K562 (cell line): ENCODE results near the gene PLXDC1. TPM values are rescaled to one million over a fixed set of nuclear protein-coding genes. Genes with fewer than 3 reads are reported as not detected.

Experiments used
- ATAC-seq: fragments of 200-7000 bp; cut with Tn5 transposase; 3 replicates; pipeline ENCODE4 v1.9.1; 2020; ENCODE audit warnings: moderate library complexity
- BruUV-seq: library from RNA; stranded (reverse); fragments of 400-500 nt; replicated peaks from 2 replicates; lab custom pipeline; 2021; lab: Mats Ljungman, UMichigan
- CTCF ChIA-PET: fragments of 300-600 bp; formaldehyde crosslinking; extraction: SDS; loops from one replicate; lab custom pipeline; 2021; ENCODE audit warnings: low intra/inter-chr PET ratio; lab: Yijun Ruan, JAX
- POLR2A ChIA-PET: fragments of 300-600, 350-650 bp; sonication (Branson Sonifier 250); formaldehyde crosslinking; extraction: SDS; loops from one replicate; lab custom pipeline; 2021; ENCODE audit warnings: antibody characterized with exemption, inconsistent platforms; lab: Yijun Ruan, JAX
- DNase-seq, 4 experiments: peaks; one replicate each; pipeline versions ENCODE4 v3.0.0 to v3.0.0-alpha.2; 2011 to 2018; ENCODE audit warnings: low spot score in 3 of 4, mixed read lengths in 3 of 4; ENCODE audit errors: extremely low read depth in 1 of 4
- FAIRE-seq: peaks from 2 replicates; lab custom pipeline; 2011; peaks lifted over from hg19 to GRCh38; lab: Jason Lieb, UNC
- H2AFZ ChIP-seq: 2 replicates; pipeline ENCODE4 v1.6.0; 2011; ENCODE audit warnings: low read depth, low read length, control low read depth, inconsistent platforms
- H3K27ac ChIP-seq: fragments of 200-600 bp; 3 replicates; pipeline ENCODE4 v1.8.0; 2011; ENCODE audit warnings: low read depth, mild to moderate bottlenecking, control low read depth, inconsistent platforms, low read length, moderate library complexity, mixed read lengths; ENCODE audit errors: extremely low read depth
- H3K27me3 ChIP-seq, 2 experiments: fragments of 300-600 bp in 1 of 2; 2 replicates in 1 of 2; 3 replicates in 1 of 2; pipeline versions ENCODE4 v1.6.0 to v1.8.0; 2011; ENCODE audit warnings: inconsistent platforms in 2 of 2, low read length in 2 of 2, mild to moderate bottlenecking in 1 of 2, mixed read lengths in 1 of 2, moderate library complexity in 1 of 2; ENCODE audit not compliant: control insufficient read depth in 2 of 2, insufficient read depth in 2 of 2
- H3K36me3 ChIP-seq: fragments of 300-600 bp; 3 replicates; pipeline ENCODE4 v1.8.0; 2011; ENCODE audit warnings: mild to moderate bottlenecking, low read length, inconsistent platforms; ENCODE audit not compliant: control insufficient read depth, insufficient read depth
- H3K4me1 ChIP-seq, 2 experiments: fragments of 200-600 bp in 1 of 2; replicated peaks in 1 of 2; 2 replicates in 1 of 2; 3 replicates in 1 of 2; pipeline versions ENCODE4 v1.5.1 to v1.8.0; 2011; ENCODE audit warnings: inconsistent platforms in 2 of 2, low read length in 2 of 2, mild to moderate bottlenecking in 1 of 2, mixed read lengths in 1 of 2, moderate library complexity in 1 of 2; ENCODE audit not compliant: control insufficient read depth in 2 of 2, insufficient read depth in 2 of 2
- H3K4me2 ChIP-seq: 2 replicates; pipeline ENCODE4 v1.6.1; 2011; ENCODE audit warnings: low read length, control low read depth, inconsistent platforms, mixed read lengths; ENCODE audit not compliant: insufficient read depth
- H3K4me3 ChIP-seq: fragments of 200-600 bp; sonication (generic), shearing (Covaris generic); 2 replicates; pipeline ENCODE4 v1.5.1; 2016; ENCODE audit warnings: control low read depth, inconsistent platforms
- H3K79me2 ChIP-seq: fragments of 200-600 bp; 3 replicates; pipeline ENCODE4 v1.8.0; 2011; ENCODE audit warnings: low read length, inconsistent platforms; ENCODE audit not compliant: control insufficient read depth, insufficient read depth
- H3K9ac ChIP-seq, 2 experiments: 2 replicates each; pipeline versions ENCODE4 v1.6.0 to v1.6.1; 2011; ENCODE audit warnings: low read depth in 2 of 2, low read length in 2 of 2, control low read depth in 1 of 2, inconsistent platforms in 1 of 2, mild to moderate bottlenecking in 1 of 2, mixed read lengths in 1 of 2; ENCODE audit not compliant: insufficient read depth in 1 of 2
- H3K9me1 ChIP-seq: one replicate; pipeline ENCODE4 v1.6.0; 2011; ENCODE audit warnings: inconsistent platforms, mild to moderate bottlenecking, low read length, moderate library complexity; ENCODE audit not compliant: control insufficient read depth, insufficient read depth
- H3K9me3 ChIP-seq: replicated peaks from 2 replicates; pipeline ENCODE4 v1.5.1; 2011; ENCODE audit warnings: low read depth, low read length, inconsistent platforms; ENCODE audit not compliant: control insufficient read depth, insufficient read depth
- H4K20me1 ChIP-seq: replicated peaks from 2 replicates; pipeline ENCODE4 v1.6.1; 2011; ENCODE audit warnings: low read length, inconsistent platforms, mixed read lengths; ENCODE audit not compliant: control insufficient read depth, insufficient read depth
- BRF1 ChIP-seq: IDR thresholded peaks from 3 replicates; pipeline ENCODE4 v1.6.1; 2011; ENCODE audit warnings: borderline replicate concordance, mild to moderate bottlenecking; ENCODE audit not compliant: insufficient read length; ENCODE audit errors: extremely low read depth
- CBX2 ChIP-seq: fragments of 200-600 bp; sonication (generic); IDR thresholded peaks from one replicate; pipeline ENCODE4 v1.6.1; 2012; ENCODE audit warnings: mild to moderate bottlenecking, low read length, inconsistent platforms; ENCODE audit not compliant: insufficient read depth, poor library complexity, severe bottlenecking
- EWSR1 ChIP-seq: fragments of 450-650 bp; IDR thresholded peaks from 2 replicates; pipeline ENCODE4 v1.6.1; 2018; ENCODE audit warnings: borderline replicate concordance, mild to moderate bottlenecking, low read depth, moderate library complexity; ENCODE audit not compliant: partially characterized antibody
- GABPA ChIP-seq: fragments of 200-800 bp; sonication (Bioruptor generic); conservative IDR thresholded peaks from 2 replicates; pipeline ENCODE4 v1.6.1; 2016; ENCODE audit warnings: low read depth, missing genetic modification characterization, missing compliant biosample characterization
- HNRNPLL ChIP-seq: fragments of 200-400 bp; formaldehyde crosslinking; IDR thresholded peaks from 2 replicates; pipeline ENCODE4 v1.6.1; 2017; ENCODE audit warnings: low read length, low read depth, mild to moderate bottlenecking; ENCODE audit not compliant: poor library complexity, severe bottlenecking
- MIER1 ChIP-seq: fragments of 450-650 bp; IDR thresholded peaks from 2 replicates; pipeline ENCODE4 v1.6.1; 2016; ENCODE audit warnings: antibody characterized with exemption, mild to moderate bottlenecking, low read depth
- NR4A1 ChIP-seq, 2 experiments: fragments of 250-450 bp in 1 of 2; fragments of 450-650 bp in 1 of 2; sonication (Bioruptor Pico) in 1 of 2; IDR thresholded peaks; 2 replicates each; pipeline versions ENCODE4 v1.4.0 to v1.6.1; 2016 to 2020; ENCODE audit warnings: mild to moderate bottlenecking in 2 of 2, missing compliant biosample characterization in 1 of 2, missing genetic modification characterization in 1 of 2, moderate library complexity in 1 of 2
- TAF1 ChIP-seq: IDR thresholded peaks from 2 replicates; pipeline ENCODE4 v1.6.1; 2011; ENCODE audit warnings: mild to moderate bottlenecking, low read length, moderate library complexity; ENCODE audit not compliant: insufficient read depth, control insufficient read depth, severe bottlenecking; ENCODE audit errors: extremely low read depth
- ZNF143 ChIP-seq: sonication (generic); formaldehyde crosslinking; IDR thresholded peaks from 2 replicates; pipeline ENCODE4 v1.9.0; 2022; ENCODE audit warnings: mild to moderate bottlenecking, missing genetic modification reagents
- ZNF589 ChIP-seq: fragments of 200-800 bp; sonication (Bioruptor generic); IDR thresholded peaks from 2 replicates; pipeline ENCODE4 v1.6.1; 2016; ENCODE audit warnings: low read depth, missing genetic modification characterization, missing compliant biosample characterization
- ZNF699 ChIP-seq: fragments of 250-450 bp; sonication (Bioruptor Pico); IDR thresholded peaks from 2 replicates; pipeline ENCODE4 v1.8.0; 2021; ENCODE audit warnings: mild to moderate bottlenecking, moderate library complexity; ENCODE audit not compliant: insufficient replicate concordance
- WGBS: fragments of 100-300 bp; shearing (Covaris generic); methylation state at CpG from one replicate; pipeline ENCODE4 v1.1.6; 2016; ENCODE audit warnings: low coverage, mixed read lengths; ENCODE audit not compliant: insufficient coverage; ENCODE audit errors: missing lambda C conversion rate; 5-methylcytosine and 5-hydroxymethylcytosine counted together
- in situ Hi-C: fragments of 300-500 bp; cut with MboI; formaldehyde crosslinking; loops from 4 replicates; pipeline ENCODE4 v1.15.0; 2018; ENCODE audit warnings: inconsistent platforms, mixed read lengths
- intact Hi-C: fragments of 100-400 bp; cut with micrococcal nuclease; formaldehyde crosslinking; loops from 2 replicates; pipeline ENCODE4 v1.14.2; 2022
- polyA plus RNA-seq, 8 experiments: library from polyadenylated mRNA; depleted of rRNA in 4 of 8; stranded (reverse) in 5 of 8; unstranded in 3 of 8; fragments of >200 nt; fragmentation: Nextera tagmentation in 2 of 8; fragmentation: Illumina TruSeq in 1 of 8; extraction: Ambion mirVana in 2 of 8; extraction: Trizol in 1 of 8; gene quantifications; 2 replicates each; pipeline versions ENCODE4 v1.2.1 to v1.2.3, GENCODE V29; 2011 to 2014; ENCODE audit warnings: inconsistent platforms in 1 of 8, missing spikeins in 1 of 8
- total RNA-seq, 7 experiments: library from RNA; depleted of rRNA in 6 of 7; stranded (reverse); fragments of >200 nt in 6 of 7; fragmentation: Illumina TruSeq in 2 of 7; extraction: Trizol in 2 of 7; gene quantifications; 2 replicates each; pipeline versions ENCODE4 v1.2.1 to v1.2.3, GENCODE V29; 2011 to 2021; ENCODE audit warnings: low replicate concordance in 1 of 7
- TF ChIP-seq, protein P1 (sequence below): fragments of 250-450 bp; sonication (Bioruptor Pico); IDR thresholded peaks from 2 replicates; pipeline ENCODE4 v1.8.0; 2021; ENCODE audit warnings: borderline replicate concordance, mild to moderate bottlenecking, moderate library complexity; ENCODE audit not compliant: poor library complexity, severe bottlenecking
- TF ChIP-seq, protein P2 (sequence below): sonication (generic); formaldehyde crosslinking; IDR thresholded peaks from 2 replicates; pipeline ENCODE4 v1.8.0; 2022; ENCODE audit warnings: missing genetic modification reagents, mild to moderate bottlenecking, borderline replicate concordance
- TF ChIP-seq, protein P3 (sequence below): fragments of 450-650 bp; formaldehyde crosslinking; IDR thresholded peaks from 2 replicates; pipeline ENCODE4 v1.4.0; 2020; ENCODE audit warnings: mild to moderate bottlenecking
- TF ChIP-seq, protein P4 (sequence below): fragments of 250-450 bp; sonication (Bioruptor Pico); IDR thresholded peaks from 2 replicates; pipeline ENCODE4 v1.9.0; 2021; ENCODE audit warnings: mild to moderate bottlenecking, inconsistent platforms

Gene PLXDC1
- total and polyA plus RNA-seq, 9 of the 15 experiments (the other 6 are each of a cell fraction or from before 2014, with no cell fraction given) = not detected

DNA sequence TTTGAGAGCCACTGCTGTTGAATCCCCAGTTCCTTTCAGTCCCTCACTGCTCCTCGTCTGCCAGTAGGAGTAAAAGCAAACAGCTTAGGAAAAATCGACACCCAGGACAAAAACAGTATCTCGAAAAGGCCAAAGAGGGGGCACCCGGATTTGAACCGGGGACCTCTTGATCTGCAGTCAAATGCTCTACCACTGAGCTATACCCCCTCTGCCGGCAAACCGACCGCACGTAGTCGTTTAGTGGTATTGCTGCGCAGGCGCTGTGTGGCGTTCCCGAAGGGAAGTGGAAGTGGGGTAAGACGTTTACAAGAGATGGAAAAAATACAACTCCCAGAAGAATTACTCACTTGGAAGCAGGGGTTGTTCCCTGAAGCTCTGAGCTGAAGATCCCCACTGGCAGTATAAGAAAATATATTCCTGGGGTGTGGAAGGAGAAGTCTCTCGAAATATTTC, 2.2 kb upstream of the PLXDC1 start:
- Histone ChIP-seq H3K36me3 (no peaks in the 10 kb centered on the region), H3K79me2 (no peaks in the 10 kb centered on the region), H3K27ac (peak overlapping the region; percentile 73), H3K4me1 (peaks cover 8 to 27% of the 10 kb centered on the region in 2 experiments; a peak in 2 of 5 replicates), H2AFZ (peak overlapping the region; percentile 95), H3K4me2 (peak overlapping the region; percentile 100), H3K9me1 (no peaks in the 10 kb centered on the region), H3K9ac (peak overlapping the region; percentile 84 to 96), H3K27me3 (peaks cover 7 to 27% of the 10 kb centered on the region in 2 experiments; a peak in 4 of 5 replicates), H4K20me1 (peaks cover 4% of the 10 kb centered on the region; the same call in 1 of the 2 replicates), H3K9me3 (no peaks in the 10 kb centered on the region), H3K4me3 (peak overlapping the region; percentile 90)
- BruUV-seq = no TSS peak
- DNase-seq (peak; percentile 70 to 87 (median 73)), ATAC-seq (peak; percentile 73), FAIRE-seq (peak; percentile 79)
- intact Hi-C loops = loop anchor here (1.0 to 10.0 kb wide), 5 partner anchors 86 to 399 kb away; partner anchors contain the start of gene PSMB3
- ChIA-PET POLR2A (interaction anchor here (0.5 to 1.4 kb wide), 10 partner anchors 11 to 396 kb away, joined by 3 to 4 read pairs (median 3); no protein-coding TSS in a partner anchor), CTCF (interaction anchor here (0.6 to 2.9 kb wide), 4 partner anchors 84 to 419 kb away, joined by 3 to 43 read pairs (median 8); no protein-coding TSS in a partner anchor)
- under 1% methylated on average over 16 of the region's 16 CpGs for WGBS
- in situ Hi-C loops = no loop called here
- TF ChIP-seq TAF1 (no peak), CBX2 (no peak), EWSR1 (no peak), ZNF143 (CRISPR knock-in tag) (no peak), BRF1 (peak; percentile 94), NR4A1 (CRISPR knock-in tag; IDR thresholded peaks at IDR 0.05) (no peak), NR4A1 (tag; IDR thresholded peaks at IDR 0.05) (no peak), ZNF699 (CRISPR knock-in tag) (no peak), GABPA (tag) (no peak; the same call in 1 of the 2 replicates), HNRNPLL (no peak), MIER1 (no peak), ZNF589 (no peak)
- TF ChIP-seq, protein P1, sequence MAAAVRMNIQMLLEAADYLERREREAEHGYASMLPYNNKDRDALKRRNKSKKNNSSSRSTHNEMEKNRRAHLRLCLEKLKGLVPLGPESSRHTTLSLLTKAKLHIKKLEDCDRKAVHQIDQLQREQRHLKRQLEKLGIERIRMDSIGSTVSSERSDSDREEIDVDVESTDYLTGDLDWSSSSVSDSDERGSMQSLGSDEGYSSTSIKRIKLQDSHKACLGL (CRISPR knock-in tag) = no peak
- TF ChIP-seq, protein P2, sequence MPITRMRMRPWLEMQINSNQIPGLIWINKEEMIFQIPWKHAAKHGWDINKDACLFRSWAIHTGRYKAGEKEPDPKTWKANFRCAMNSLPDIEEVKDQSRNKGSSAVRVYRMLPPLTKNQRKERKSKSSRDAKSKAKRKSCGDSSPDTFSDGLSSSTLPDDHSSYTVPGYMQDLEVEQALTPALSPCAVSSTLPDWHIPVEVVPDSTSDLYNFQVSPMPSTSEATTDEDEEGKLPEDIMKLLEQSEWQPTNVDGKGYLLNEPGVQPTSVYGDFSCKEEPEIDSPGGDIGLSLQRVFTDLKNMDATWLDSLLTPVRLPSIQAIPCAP (CRISPR knock-in tag) = no peak
- TF ChIP-seq, protein P3, sequence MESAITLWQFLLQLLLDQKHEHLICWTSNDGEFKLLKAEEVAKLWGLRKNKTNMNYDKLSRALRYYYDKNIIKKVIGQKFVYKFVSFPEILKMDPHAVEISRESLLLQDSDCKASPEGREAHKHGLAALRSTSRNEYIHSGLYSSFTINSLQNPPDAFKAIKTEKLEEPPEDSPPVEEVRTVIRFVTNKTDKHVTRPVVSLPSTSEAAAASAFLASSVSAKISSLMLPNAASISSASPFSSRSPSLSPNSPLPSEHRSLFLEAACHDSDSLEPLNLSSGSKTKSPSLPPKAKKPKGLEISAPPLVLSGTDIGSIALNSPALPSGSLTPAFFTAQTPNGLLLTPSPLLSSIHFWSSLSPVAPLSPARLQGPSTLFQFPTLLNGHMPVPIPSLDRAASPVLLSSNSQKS (CRISPR knock-in tag) = no peak
- TF ChIP-seq, protein P4, sequence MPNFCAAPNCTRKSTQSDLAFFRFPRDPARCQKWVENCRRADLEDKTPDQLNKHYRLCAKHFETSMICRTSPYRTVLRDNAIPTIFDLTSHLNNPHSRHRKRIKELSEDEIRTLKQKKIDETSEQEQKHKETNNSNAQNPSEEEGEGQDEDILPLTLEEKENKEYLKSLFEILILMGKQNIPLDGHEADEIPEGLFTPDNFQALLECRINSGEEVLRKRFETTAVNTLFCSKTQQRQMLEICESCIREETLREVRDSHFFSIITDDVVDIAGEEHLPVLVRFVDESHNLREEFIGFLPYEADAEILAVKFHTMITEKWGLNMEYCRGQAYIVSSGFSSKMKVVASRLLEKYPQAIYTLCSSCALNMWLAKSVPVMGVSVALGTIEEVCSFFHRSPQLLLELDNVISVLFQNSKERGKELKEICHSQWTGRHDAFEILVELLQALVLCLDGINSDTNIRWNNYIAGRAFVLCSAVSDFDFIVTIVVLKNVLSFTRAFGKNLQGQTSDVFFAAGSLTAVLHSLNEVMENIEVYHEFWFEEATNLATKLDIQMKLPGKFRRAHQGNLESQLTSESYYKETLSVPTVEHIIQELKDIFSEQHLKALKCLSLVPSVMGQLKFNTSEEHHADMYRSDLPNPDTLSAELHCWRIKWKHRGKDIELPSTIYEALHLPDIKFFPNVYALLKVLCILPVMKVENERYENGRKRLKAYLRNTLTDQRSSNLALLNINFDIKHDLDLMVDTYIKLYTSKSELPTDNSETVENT (CRISPR knock-in tag) = no peak
